Measurements from ENCODE around the gene FNDC3B.

FNDC3B gene

DNA sequence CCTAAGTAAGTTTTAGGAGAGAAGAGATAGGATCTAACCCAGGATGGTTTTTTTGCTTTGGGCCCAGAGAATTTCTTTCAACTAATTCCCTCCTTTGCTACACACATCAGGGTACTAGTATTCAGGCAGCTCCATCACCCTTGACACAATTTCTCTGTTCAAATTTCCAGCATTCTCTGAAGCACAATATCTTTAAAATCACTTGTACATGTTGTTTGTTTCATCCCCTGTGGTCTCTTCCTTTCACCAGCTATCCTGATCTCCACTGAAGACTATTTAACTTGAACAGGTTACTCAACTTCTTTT, 32.4 kb upstream of the FNDC3B start (continued):
- TF ChIP-seq, protein P1, sequence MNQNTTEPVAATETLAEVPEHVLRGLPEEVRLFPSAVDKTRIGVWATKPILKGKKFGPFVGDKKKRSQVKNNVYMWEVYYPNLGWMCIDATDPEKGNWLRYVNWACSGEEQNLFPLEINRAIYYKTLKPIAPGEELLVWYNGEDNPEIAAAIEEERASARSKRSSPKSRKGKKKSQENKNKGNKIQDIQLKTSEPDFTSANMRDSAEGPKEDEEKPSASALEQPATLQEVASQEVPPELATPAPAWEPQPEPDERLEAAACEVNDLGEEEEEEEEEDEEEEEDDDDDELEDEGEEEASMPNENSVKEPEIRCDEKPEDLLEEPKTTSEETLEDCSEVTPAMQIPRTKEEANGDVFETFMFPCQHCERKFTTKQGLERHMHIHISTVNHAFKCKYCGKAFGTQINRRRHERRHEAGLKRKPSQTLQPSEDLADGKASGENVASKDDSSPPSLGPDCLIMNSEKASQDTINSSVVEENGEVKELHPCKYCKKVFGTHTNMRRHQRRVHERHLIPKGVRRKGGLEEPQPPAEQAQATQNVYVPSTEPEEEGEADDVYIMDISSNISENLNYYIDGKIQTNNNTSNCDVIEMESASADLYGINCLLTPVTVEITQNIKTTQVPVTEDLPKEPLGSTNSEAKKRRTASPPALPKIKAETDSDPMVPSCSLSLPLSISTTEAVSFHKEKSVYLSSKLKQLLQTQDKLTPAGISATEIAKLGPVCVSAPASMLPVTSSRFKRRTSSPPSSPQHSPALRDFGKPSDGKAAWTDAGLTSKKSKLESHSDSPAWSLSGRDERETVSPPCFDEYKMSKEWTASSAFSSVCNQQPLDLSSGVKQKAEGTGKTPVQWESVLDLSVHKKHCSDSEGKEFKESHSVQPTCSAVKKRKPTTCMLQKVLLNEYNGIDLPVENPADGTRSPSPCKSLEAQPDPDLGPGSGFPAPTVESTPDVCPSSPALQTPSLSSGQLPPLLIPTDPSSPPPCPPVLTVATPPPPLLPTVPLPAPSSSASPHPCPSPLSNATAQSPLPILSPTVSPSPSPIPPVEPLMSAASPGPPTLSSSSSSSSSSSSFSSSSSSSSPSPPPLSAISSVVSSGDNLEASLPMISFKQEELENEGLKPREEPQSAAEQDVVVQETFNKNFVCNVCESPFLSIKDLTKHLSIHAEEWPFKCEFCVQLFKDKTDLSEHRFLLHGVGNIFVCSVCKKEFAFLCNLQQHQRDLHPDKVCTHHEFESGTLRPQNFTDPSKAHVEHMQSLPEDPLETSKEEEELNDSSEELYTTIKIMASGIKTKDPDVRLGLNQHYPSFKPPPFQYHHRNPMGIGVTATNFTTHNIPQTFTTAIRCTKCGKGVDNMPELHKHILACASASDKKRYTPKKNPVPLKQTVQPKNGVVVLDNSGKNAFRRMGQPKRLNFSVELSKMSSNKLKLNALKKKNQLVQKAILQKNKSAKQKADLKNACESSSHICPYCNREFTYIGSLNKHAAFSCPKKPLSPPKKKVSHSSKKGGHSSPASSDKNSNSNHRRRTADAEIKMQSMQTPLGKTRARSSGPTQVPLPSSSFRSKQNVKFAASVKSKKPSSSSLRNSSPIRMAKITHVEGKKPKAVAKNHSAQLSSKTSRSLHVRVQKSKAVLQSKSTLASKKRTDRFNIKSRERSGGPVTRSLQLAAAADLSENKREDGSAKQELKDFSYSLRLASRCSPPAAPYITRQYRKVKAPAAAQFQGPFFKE (tag by site-specific recombination; IDR thresholded peaks at IDR 0.05; ENCODE audit: borderline replicate concordance) = no peak
- TF ChIP-seq, protein P2, sequence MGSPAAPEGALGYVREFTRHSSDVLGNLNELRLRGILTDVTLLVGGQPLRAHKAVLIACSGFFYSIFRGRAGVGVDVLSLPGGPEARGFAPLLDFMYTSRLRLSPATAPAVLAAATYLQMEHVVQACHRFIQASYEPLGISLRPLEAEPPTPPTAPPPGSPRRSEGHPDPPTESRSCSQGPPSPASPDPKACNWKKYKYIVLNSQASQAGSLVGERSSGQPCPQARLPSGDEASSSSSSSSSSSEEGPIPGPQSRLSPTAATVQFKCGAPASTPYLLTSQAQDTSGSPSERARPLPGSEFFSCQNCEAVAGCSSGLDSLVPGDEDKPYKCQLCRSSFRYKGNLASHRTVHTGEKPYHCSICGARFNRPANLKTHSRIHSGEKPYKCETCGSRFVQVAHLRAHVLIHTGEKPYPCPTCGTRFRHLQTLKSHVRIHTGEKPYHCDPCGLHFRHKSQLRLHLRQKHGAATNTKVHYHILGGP (tag by site-specific recombination; IDR thresholded peaks at IDR 0.05) = no peak

DNA sequence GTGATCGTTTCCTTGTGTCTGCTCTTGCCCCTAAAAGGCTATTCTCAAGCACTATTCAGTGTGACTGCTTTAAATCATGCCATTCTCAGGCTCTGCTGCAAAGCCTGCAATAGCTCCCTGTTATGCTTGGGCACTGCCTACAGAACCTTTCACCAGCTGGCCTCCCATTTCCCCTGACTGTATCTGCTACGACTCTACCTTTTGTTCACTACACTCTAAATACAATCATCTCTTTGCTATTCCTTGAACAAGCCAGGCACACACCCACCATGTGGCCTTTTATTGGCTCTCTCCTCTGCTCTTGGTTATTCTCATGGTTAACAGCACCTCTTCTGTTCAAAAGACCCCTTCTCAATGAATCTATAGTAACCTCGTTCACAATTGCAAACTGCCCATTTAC, 29.6 kb upstream of the FNDC3B start:
- Histone ChIP-seq H3K36me3 (ENCODE audit: control insufficient read depth in 2 of 2, insufficient read depth in 1 of 2, low read length in 2 of 2) (no peaks in the 10 kb centered on the region), H3K4me3 (ENCODE audit: low read depth, low read length) (no peak overlapping the region), H3K9me3 (ENCODE audit: control insufficient read depth, insufficient read depth, low read depth, low read length) (no peaks in the 10 kb centered on the region), H3K4me1 (ENCODE audit: control insufficient read depth, insufficient read depth, low read length) (no peaks in the 10 kb centered on the region), H3K27ac (ENCODE audit: extremely low read depth, low read depth, low read length) (no peak overlapping the region)
- POLR2A ChIA-PET = interaction anchor here (0.5 kb wide), 1 partner anchor 30 kb away, joined by 4 read pairs; no protein-coding TSS in a partner anchor
- CTCF ChIA-PET = no interaction called here
- TF ChIP-seq, protein P3, sequence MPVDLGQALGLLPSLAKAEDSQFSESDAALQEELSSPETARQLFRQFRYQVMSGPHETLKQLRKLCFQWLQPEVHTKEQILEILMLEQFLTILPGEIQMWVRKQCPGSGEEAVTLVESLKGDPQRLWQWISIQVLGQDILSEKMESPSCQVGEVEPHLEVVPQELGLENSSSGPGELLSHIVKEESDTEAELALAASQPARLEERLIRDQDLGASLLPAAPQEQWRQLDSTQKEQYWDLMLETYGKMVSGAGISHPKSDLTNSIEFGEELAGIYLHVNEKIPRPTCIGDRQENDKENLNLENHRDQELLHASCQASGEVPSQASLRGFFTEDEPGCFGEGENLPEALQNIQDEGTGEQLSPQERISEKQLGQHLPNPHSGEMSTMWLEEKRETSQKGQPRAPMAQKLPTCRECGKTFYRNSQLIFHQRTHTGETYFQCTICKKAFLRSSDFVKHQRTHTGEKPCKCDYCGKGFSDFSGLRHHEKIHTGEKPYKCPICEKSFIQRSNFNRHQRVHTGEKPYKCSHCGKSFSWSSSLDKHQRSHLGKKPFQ (tag by site-specific recombination; IDR thresholded peaks at IDR 0.05) = no peak

GRCh38 chr3:172012775-172013174, 26.6 kb upstream of the FNDC3B start:
- CTCF ChIA-PET = no interaction called here

GRCh38 chr3:172014145-172014544, 25.2 kb upstream of the FNDC3B start:
- POLR2A ChIA-PET = no interaction called here
- CTCF ChIA-PET = no interaction called here
- TF ChIP-seq ZNF529 (tag by site-specific recombination; IDR thresholded peaks at IDR 0.05; ENCODE audit: insufficient replicate concordance) = no peak
- H3K4me3 ChIP-seq (ENCODE audit: low read depth, low read length) = no peak overlapping the region
- no peaks in the 10 kb centered on the region for H3K36me3 ChIP-seq (ENCODE audit: control insufficient read depth in 2 of 2, insufficient read depth in 1 of 2, low read length in 2 of 2)
- H3K4me1 ChIP-seq (ENCODE audit: control insufficient read depth, insufficient read depth, low read length) = no peaks in the 10 kb centered on the region
- no peak overlapping the region for H3K27ac ChIP-seq (ENCODE audit: extremely low read depth, low read depth, low read length)
- no peaks in the 10 kb centered on the region for H3K9me3 ChIP-seq (ENCODE audit: control insufficient read depth, insufficient read depth, low read depth, low read length)

More at GRCh38 chr3:172012775-172013174, 26.6 kb upstream of the FNDC3B start:
- H3K27ac ChIP-seq (ENCODE audit: extremely low read depth, low read depth, low read length) = no peak overlapping the region
- POLR2A ChIA-PET = no interaction called here
- no peak overlapping the region for H3K4me3 ChIP-seq (ENCODE audit: low read depth, low read length)
- H3K9me3 ChIP-seq (ENCODE audit: control insufficient read depth, insufficient read depth, low read depth, low read length) = no peaks in the 10 kb centered on the region
- H3K36me3 ChIP-seq (ENCODE audit: control insufficient read depth in 2 of 2, insufficient read depth in 1 of 2, low read length in 2 of 2) = no peaks in the 10 kb centered on the region
- H3K4me1 ChIP-seq (ENCODE audit: control insufficient read depth, insufficient read depth, low read length) = no peaks in the 10 kb centered on the region
- TF ChIP-seq PRDM1 (tag by site-specific recombination; IDR thresholded peaks at IDR 0.05) (no peak), ZNF341 (tag by site-specific recombination; IDR thresholded peaks at IDR 0.05; ENCODE audit: low read depth) (no peak), ZNF248 (tag by site-specific recombination; IDR thresholded peaks at IDR 0.05) (no peak), REPIN1 (tag by site-specific recombination; IDR thresholded peaks at IDR 0.05; ENCODE audit: low read depth) (no peak), ZNF664 (tag by site-specific recombination; IDR thresholded peaks at IDR 0.05) (no peak), SP3 (tag by site-specific recombination; IDR thresholded peaks at IDR 0.05) (no peak), ZNF585B (tag by site-specific recombination; IDR thresholded peaks at IDR 0.05) (no peak), ZNF626 (tag by site-specific recombination; IDR thresholded peaks at IDR 0.05) (no peak), ZNF843 (tag by site-specific recombination; IDR thresholded peaks at IDR 0.05) (no peak), ZNF558 (tag by site-specific recombination; IDR thresholded peaks at IDR 0.05) (no peak), ZNF133 (tag by site-specific recombination; IDR thresholded peaks at IDR 0.05) (no peak), SP2 (tag by site-specific recombination; IDR thresholded peaks at IDR 0.05) (no peak), TRIM28 (IDR thresholded peaks at IDR 0.05; ENCODE audit: borderline replicate concordance, low read length) (no peak), ZXDB (tag by site-specific recombination; IDR thresholded peaks at IDR 0.05) (no peak), EGR2 (tag by site-specific recombination; IDR thresholded peaks at IDR 0.05; ENCODE audit: low read depth) (no peak), GLI4 (tag by site-specific recombination; IDR thresholded peaks at IDR 0.05) (no peak)
